SU-DHL-6 (cell line): ENCODE results near the gene EN1.

Experiments
- H2AFZ ChIP-seq: fragments of 200-600 bp; sonication (generic); 2 replicates; pipeline ENCODE4 v1.6.1; 2014; ENCODE audit warnings: low read depth, mild to moderate bottlenecking, moderate library complexity, mixed read lengths, antibody characterized with exemption, low read length; ENCODE audit not compliant: severe bottlenecking
- H3F3A ChIP-seq: fragments of 200-600 bp; shearing (Covaris generic); 2 replicates; pipeline ENCODE4 v1.6.0; 2016; ENCODE audit warnings: antibody characterized with exemption, mild to moderate bottlenecking; ENCODE audit not compliant: insufficient read depth
- H3K27ac ChIP-seq: fragments of 200-600 bp; sonication (generic); 2 replicates; pipeline ENCODE4 v1.5.1; 2016; ENCODE audit warnings: low read depth, mild to moderate bottlenecking, low read length, moderate library complexity, mixed read lengths
- H3K27me3 ChIP-seq: fragments of 200-600 bp; sonication (generic), shearing (Covaris generic); 2 replicates; pipeline ENCODE4 v1.6.0; 2014; ENCODE audit warnings: mild to moderate bottlenecking, low read length
- H3K36me3 ChIP-seq: fragments of 200-600 bp; sonication (generic); 2 replicates; pipeline ENCODE4 v1.6.1; 2014; ENCODE audit warnings: mild to moderate bottlenecking, low read length, mixed read lengths
- H3K4me2 ChIP-seq: fragments of 300-600, 200-600 bp; shearing (Covaris generic), sonication (generic); 2 replicates; pipeline ENCODE4 v1.6.0; 2014; ENCODE audit warnings: low read length, low read depth, mild to moderate bottlenecking; ENCODE audit not compliant: poor library complexity, severe bottlenecking
- H3K4me3 ChIP-seq: fragments of 200-600 bp; sonication (generic); 2 replicates; pipeline ENCODE4 v1.5.1; 2014; ENCODE audit warnings: antibody characterized with exemption, low read length, mild to moderate bottlenecking, mixed read lengths; ENCODE audit not compliant: insufficient read depth, poor library complexity, severe bottlenecking
- H3K79me2 ChIP-seq: fragments of 200-600 bp; sonication (generic); 2 replicates; pipeline ENCODE4 v1.6.1; 2014; ENCODE audit warnings: mild to moderate bottlenecking, low read length, moderate library complexity; ENCODE audit not compliant: insufficient read depth
- H3K9ac ChIP-seq: fragments of 200-600 bp; sonication (generic); 2 replicates; pipeline ENCODE4 v1.7.0; 2014; ENCODE audit warnings: mild to moderate bottlenecking, low read length
- H3K9me2 ChIP-seq: fragments of 200-600 bp; sonication (generic); replicated peaks from 2 replicates; pipeline ENCODE4 v1.6.1; 2014; ENCODE audit warnings: low read length; ENCODE audit not compliant: insufficient read depth
- H3K9me3 ChIP-seq: fragments of 200-600 bp; sonication (generic); 2 replicates; pipeline ENCODE4 v1.6.1; 2014; ENCODE audit warnings: low read length, mixed read lengths; ENCODE audit not compliant: insufficient read depth
- H4K20me1 ChIP-seq: fragments of 200-600 bp; sonication (generic); 2 replicates; pipeline ENCODE4 v1.6.1; 2014; ENCODE audit warnings: low read depth, mild to moderate bottlenecking, antibody characterized with exemption, low read length, moderate library complexity, mixed read lengths
- CTCF ChIP-seq: fragments of 200-600 bp; sonication (generic); IDR thresholded peaks from one replicate; pipeline ENCODE4 v1.5.1; 2017; ENCODE audit warnings: antibody characterized with exemption, mild to moderate bottlenecking, low read length, moderate library complexity; ENCODE audit not compliant: insufficient read depth, poor library complexity, severe bottlenecking
- EZH2phosphoT487 ChIP-seq: fragments of 200-600 bp; sonication (generic), shearing (Covaris generic); conservative IDR thresholded peaks from 2 replicates; pipeline ENCODE4 v1.6.1; 2018; ENCODE audit warnings: mild to moderate bottlenecking, antibody characterized with exemption, low read length, moderate library complexity, mixed read lengths

Gene EN1

GRCh38 chr2:118844261-118845004 lies 3.0 kb downstream of the EN1 start:
- Histone ChIP-seq H3K9me2 (no peaks in the 10 kb centered on the region), H4K20me1 (no peaks in the 10 kb centered on the region), H3K27me3 (no peaks in the 10 kb centered on the region), H2AFZ (no peak overlapping the region), H3K9me3 (no peaks in the 10 kb centered on the region), H3K4me3 (no peak overlapping the region), H3K9ac (no peak overlapping the region), H3K4me2 (no peak overlapping the region), H3F3A (no peaks in the 10 kb centered on the region), H3K36me3 (no peaks in the 10 kb centered on the region), H3K27ac (no peak overlapping the region), H3K79me2 (no peaks in the 10 kb centered on the region)
- no peak for TF ChIP-seq EZH2phosphoT487
- no peak for TF ChIP-seq CTCF

- TF ChIP-seq CTCF: no peak
- TF ChIP-seq EZH2phosphoT487: no peak
- Histone ChIP-seq H3K36me3 (no peaks in the 10 kb centered on the region), H3K79me2 (no peaks in the 10 kb centered on the region), H2AFZ (no peak overlapping the region), H3K9ac (no peak overlapping the region), H3F3A (no peaks in the 10 kb centered on the region), H3K27me3 (no peaks in the 10 kb centered on the region), H3K9me3 (no peaks in the 10 kb centered on the region), H4K20me1 (no peaks in the 10 kb centered on the region), H3K4me3 (no peak overlapping the region), H3K4me2 (no peak overlapping the region), H3K27ac (no peak overlapping the region), H3K9me2 (no peaks in the 10 kb centered on the region)
These were observed 3.8 kb downstream of the EN1 start for GRCh38 chr2:118843483-118844132.

- Histone ChIP-seq H3F3A (no peaks in the 10 kb centered on the region), H3K27me3 (no peaks in the 10 kb centered on the region), H2AFZ (no peak overlapping the region), H3K27ac (no peak overlapping the region), H3K9me2 (no peaks in the 10 kb centered on the region), H4K20me1 (no peaks in the 10 kb centered on the region), H3K9ac (no peak overlapping the region), H3K4me2 (no peak overlapping the region), H3K36me3 (no peaks in the 10 kb centered on the region), H3K9me3 (no peaks in the 10 kb centered on the region), H3K79me2 (no peaks in the 10 kb centered on the region), H3K4me3 (no peak overlapping the region)
- no peak for TF ChIP-seq CTCF
- TF ChIP-seq EZH2phosphoT487: no peak
These were observed 4.6 kb downstream of the EN1 start for GRCh38 chr2:118842661-118843482.
